Nephron (organoid): ENCODE measurements around the gene PRG2.

Experiments
- H3K27ac Mint-ChIP-seq, 3 experiments: 2 replicates each; pipeline ENCODE4 v1.8.0; 2020; ENCODE audit warnings: mixed read lengths in 3 of 3, mild to moderate bottlenecking in 2 of 3, moderate library complexity in 1 of 3
- H3K27me3 Mint-ChIP-seq: 2 replicates; pipeline ENCODE4 v1.8.0; 2021; ENCODE audit warnings: low read depth, mild to moderate bottlenecking, moderate library complexity, mixed read lengths
- H3K36me3 Mint-ChIP-seq: 2 replicates; pipeline ENCODE4 v1.8.0; 2020; ENCODE audit warnings: low read depth, mixed read lengths
- H3K4me1 Mint-ChIP-seq: 2 replicates; pipeline ENCODE4 v1.8.0; 2020; ENCODE audit warnings: mixed read lengths
- H3K4me3 Mint-ChIP-seq, 3 experiments: 2 replicates each; pipeline ENCODE4 v1.8.0; 2020; ENCODE audit warnings: mild to moderate bottlenecking in 3 of 3, mixed read lengths in 3 of 3, moderate library complexity in 2 of 3
- H3K9me3 Mint-ChIP-seq: 2 replicates; pipeline ENCODE4 v1.8.0; 2020; ENCODE audit warnings: mixed read lengths
- CTCF ChIP-seq, 3 experiments: fragments of 200-600 bp; sonication (generic); IDR thresholded peaks; one replicate each; pipeline ENCODE4 v1.5.0; 2021; ENCODE audit warnings: antibody characterized with exemption in 3 of 3; ENCODE audit not compliant: unreplicated experiment in 3 of 3

Gene PRG2

GRCh38 chr11:57395905-57396623 lies 5.6 kb upstream of the PRG2 start:
- no peaks in the 10 kb centered on the region for H3K9me3 Mint-ChIP-seq
- H3K4me1 Mint-ChIP-seq, result no peaks in the 10 kb centered on the region
- H3K27ac Mint-ChIP-seq, result no peak overlapping the region
- no peaks in the 10 kb centered on the region for H3K36me3 Mint-ChIP-seq
- peaks cover 14% of the 10 kb centered on the region for H3K27me3 Mint-ChIP-seq
- TF ChIP-seq CTCF (IDR thresholded peaks at IDR 0.05; ENCODE audit: unreplicated experiment in 3 of 3), result no peak
- H3K4me3 Mint-ChIP-seq, result no peak overlapping the region

GRCh38 chr11:57394203-57394965 lies 3.9 kb upstream of the PRG2 start:
- Mint-ChIP-seq H3K4me3 (no peak overlapping the region), H3K9me3 (no peaks in the 10 kb centered on the region), H3K36me3 (no peaks in the 10 kb centered on the region), H3K4me1 (no peaks in the 10 kb centered on the region), H3K27me3 (peaks cover 16% of the 10 kb centered on the region), H3K27ac (no peak overlapping the region)
- no peak for TF ChIP-seq CTCF (IDR thresholded peaks at IDR 0.05; ENCODE audit: unreplicated experiment in 3 of 3)

- H3K36me3 Mint-ChIP-seq, result no peaks in the 10 kb centered on the region
- peaks cover 17% of the 10 kb centered on the region for H3K27me3 Mint-ChIP-seq
- H3K27ac Mint-ChIP-seq, result no peak overlapping the region
Observed at GRCh38 chr11:57392763-57393105, 2.3 kb upstream of the PRG2 start.

GRCh38 chr11:57392066-57392762 lies 1.8 kb upstream of the PRG2 start:
- H3K4me3 Mint-ChIP-seq, result no peak overlapping the region
- no peaks in the 10 kb centered on the region for H3K36me3 Mint-ChIP-seq
- H3K4me1 Mint-ChIP-seq, result no peaks in the 10 kb centered on the region
- no peaks in the 10 kb centered on the region for H3K9me3 Mint-ChIP-seq
- TF ChIP-seq CTCF (IDR thresholded peaks at IDR 0.05; ENCODE audit: unreplicated experiment in 3 of 3), result no peak
- H3K27ac Mint-ChIP-seq, result no peak overlapping the region
- H3K27me3 Mint-ChIP-seq, result peaks cover 17% of the 10 kb centered on the region

More at GRCh38 chr11:57392763-57393105, 2.3 kb upstream of the PRG2 start:
- Mint-ChIP-seq H3K9me3 (no peaks in the 10 kb centered on the region), H3K4me3 (no peak overlapping the region), H3K4me1 (no peaks in the 10 kb centered on the region)
- TF ChIP-seq CTCF (IDR thresholded peaks at IDR 0.05; ENCODE audit: unreplicated experiment in 3 of 3), result no peak

- Mint-ChIP-seq H3K4me1 (peaks cover 1% of the 10 kb centered on the region), H3K9me3 (no peaks in the 10 kb centered on the region), H3K27me3 (peaks cover 17% of the 10 kb centered on the region), H3K36me3 (no peaks in the 10 kb centered on the region), H3K4me3 (no peak overlapping the region), H3K27ac (no peak overlapping the region)
- TF ChIP-seq CTCF (IDR thresholded peaks at IDR 0.05; ENCODE audit: unreplicated experiment in 3 of 3), result no peak
Observed at GRCh38 chr11:57391539-57391938, 1.1 kb upstream of the PRG2 start.
